ENCODE measurements around the gene MBD3L2B.
"Not testable (repeated sequence)": the region's sequence is repeated elsewhere in the genome, so short reads cannot be mapped to it uniquely, and the experiment has no call there.

GRCh38 chr19:7054635-7055368 is 33.6 kb upstream of the MBD3L2B start:
- not testable (repeated sequence) for TF ChIP-seq CTCF (conservative IDR thresholded peaks at IDR 0.05); EZH2 (IDR thresholded peaks at IDR 0.05; ENCODE audit: low read depth)

All from PC-9 (cell line).